ENCODE results near the gene SEC16A. TPM values are rescaled to one million over a fixed set of nuclear protein-coding genes. Genes with fewer than 3 reads are reported as not detected.

Gene SEC16A
- total and polyA plus RNA-seq, 2 donors (not counting 3 experiments of a cell fraction or from before 2014, with no cell fraction given), result 34.5 to 80.6 TPM

- FAIRE-seq (no peak), DNase-seq (ENCODE audit: low read depth, low spot score) (no peak)
- dilution Hi-C loops (cut with MboI; ENCODE audit: extremely low pct_ligation_motif_present, low sequenced_read_pairs), result no loop called here
- Histone ChIP-seq H3K9me3 (replicated peaks; ENCODE audit: control insufficient read depth, insufficient read depth, low read length) (no peaks in the 10 kb centered on the region), H3K4me3 (replicated peaks in 1 of 3; ENCODE audit: insufficient read depth in 1 of 3, low read depth in 1 of 3, low read length in 3 of 3) (peak overlapping the region in 2 of 3 experiments; percentile 66 to 76), H3K9me1 (replicated peaks; ENCODE audit: control insufficient read depth, extremely low read depth, insufficient read depth, low read length) (no peaks in the 10 kb centered on the region), H4K20me1 (replicated peaks; ENCODE audit: control insufficient read depth, extremely low read depth, insufficient read depth, low read length) (no peaks in the 10 kb centered on the region), H3K4me2 (ENCODE audit: insufficient read depth, low read length) (peak overlapping the region; percentile 67), H3K36me3 (ENCODE audit: control insufficient read depth in 2 of 2, extremely low read depth in 1 of 2, insufficient read depth in 2 of 2, low read length in 2 of 2) (peaks cover 11 to 15% of the 10 kb centered on the region in 2 experiments), H3K9ac (replicated peaks; ENCODE audit: extremely low read depth, insufficient read depth, low read length) (no peak overlapping the region), H3K27me3 (ENCODE audit: control insufficient read depth in 2 of 2, insufficient read depth in 2 of 2, low read length in 2 of 2) (no peaks in the 10 kb centered on the region), H2AFZ (ENCODE audit: low read depth, low read length) (no peak overlapping the region), H3K79me2 (ENCODE audit: control insufficient read depth, insufficient read depth, low read length) (peaks cover 48% of the 10 kb centered on the region), H3K4me1 (ENCODE audit: control insufficient read depth, extremely low read depth, insufficient read depth, low read length) (peaks cover 12% of the 10 kb centered on the region), H3K27ac (ENCODE audit: insufficient read depth, low read depth, low read length) (peak overlapping the region; percentile 8)
- POLR2A ChIA-PET, result no interaction called here
- TF ChIP-seq JUN (IDR thresholded peaks at IDR 0.05; ENCODE audit: borderline replicate concordance, insufficient read depth, insufficient read length, low read depth), result no peak
- no TSS peak for BruUV-seq (replicated peaks)
- CTCF ChIA-PET, result no interaction called here
- intact Hi-C loops (cut with micrococcal nuclease), result no loop called here
Measured at GRCh38 chr9:136437430-136437829, 45.4 kb downstream of the SEC16A start.

- BruUV-seq (replicated peaks), result no TSS peak
- Histone ChIP-seq H3K9me1 (replicated peaks; ENCODE audit: control insufficient read depth, extremely low read depth, insufficient read depth, low read length) (no peaks in the 10 kb centered on the region), H3K4me2 (ENCODE audit: insufficient read depth, low read length) (no peak overlapping the region), H3K4me3 (replicated peaks in 1 of 3; ENCODE audit: insufficient read depth in 1 of 3, low read depth in 1 of 3, low read length in 3 of 3) (no peak overlapping the region), H3K9me3 (replicated peaks; ENCODE audit: control insufficient read depth, insufficient read depth, low read length) (no peaks in the 10 kb centered on the region), H3K27me3 (ENCODE audit: control insufficient read depth in 2 of 2, insufficient read depth in 2 of 2, low read length in 2 of 2) (no peaks in the 10 kb centered on the region), H3K79me2 (ENCODE audit: control insufficient read depth, insufficient read depth, low read length) (peaks cover 48% of the 10 kb centered on the region), H4K20me1 (replicated peaks; ENCODE audit: control insufficient read depth, extremely low read depth, insufficient read depth, low read length) (no peaks in the 10 kb centered on the region), H3K4me1 (ENCODE audit: control insufficient read depth, extremely low read depth, insufficient read depth, low read length) (peaks cover 12% of the 10 kb centered on the region), H2AFZ (ENCODE audit: low read depth, low read length) (no peak overlapping the region), H3K36me3 (ENCODE audit: control insufficient read depth in 2 of 2, extremely low read depth in 1 of 2, insufficient read depth in 2 of 2, low read length in 2 of 2) (peaks cover 7 to 9% of the 10 kb centered on the region in 2 experiments), H3K9ac (replicated peaks; ENCODE audit: extremely low read depth, insufficient read depth, low read length) (no peak overlapping the region), H3K27ac (ENCODE audit: insufficient read depth, low read depth, low read length) (no peak overlapping the region)
- no peak for TF ChIP-seq POLR2A (IDR thresholded peaks at IDR 0.05; ENCODE audit: low read depth, low read length)
- no peak for TF ChIP-seq POLR2AphosphoS5 (IDR thresholded peaks at IDR 0.05; ENCODE audit: insufficient read depth, low read depth, low read length)
- DNase-seq (ENCODE audit: low read depth, low spot score) (no peak), FAIRE-seq (no peak)
- CTCF ChIA-PET, result interaction anchor here (0.6 kb wide), 1 partner anchor 122 kb away, joined by 5 read pairs; no protein-coding TSS in a partner anchor
- dilution Hi-C loops (cut with MboI; ENCODE audit: extremely low pct_ligation_motif_present, low sequenced_read_pairs), result no loop called here
- POLR2A ChIA-PET, result no interaction called here
- intact Hi-C loops (cut with micrococcal nuclease), result no loop called here
Measured at GRCh38 chr9:136436055-136436634, 46.7 kb downstream of the SEC16A start.

Measured in endothelial cell of umbilical vein (primary cell).